ENCODE measurements around the gene ZFP36L2. TPM values are rescaled to one million over a fixed set of nuclear protein-coding genes. Genes with fewer than 3 reads are reported as not detected.

The ZFP36L2 gene
- total and polyA plus RNA-seq, 9 of the 15 experiments (the other 6 are each of a cell fraction or from before 2014, with no cell fraction given), result 4.1 to 60.6 (median 20.3) TPM

DNA sequence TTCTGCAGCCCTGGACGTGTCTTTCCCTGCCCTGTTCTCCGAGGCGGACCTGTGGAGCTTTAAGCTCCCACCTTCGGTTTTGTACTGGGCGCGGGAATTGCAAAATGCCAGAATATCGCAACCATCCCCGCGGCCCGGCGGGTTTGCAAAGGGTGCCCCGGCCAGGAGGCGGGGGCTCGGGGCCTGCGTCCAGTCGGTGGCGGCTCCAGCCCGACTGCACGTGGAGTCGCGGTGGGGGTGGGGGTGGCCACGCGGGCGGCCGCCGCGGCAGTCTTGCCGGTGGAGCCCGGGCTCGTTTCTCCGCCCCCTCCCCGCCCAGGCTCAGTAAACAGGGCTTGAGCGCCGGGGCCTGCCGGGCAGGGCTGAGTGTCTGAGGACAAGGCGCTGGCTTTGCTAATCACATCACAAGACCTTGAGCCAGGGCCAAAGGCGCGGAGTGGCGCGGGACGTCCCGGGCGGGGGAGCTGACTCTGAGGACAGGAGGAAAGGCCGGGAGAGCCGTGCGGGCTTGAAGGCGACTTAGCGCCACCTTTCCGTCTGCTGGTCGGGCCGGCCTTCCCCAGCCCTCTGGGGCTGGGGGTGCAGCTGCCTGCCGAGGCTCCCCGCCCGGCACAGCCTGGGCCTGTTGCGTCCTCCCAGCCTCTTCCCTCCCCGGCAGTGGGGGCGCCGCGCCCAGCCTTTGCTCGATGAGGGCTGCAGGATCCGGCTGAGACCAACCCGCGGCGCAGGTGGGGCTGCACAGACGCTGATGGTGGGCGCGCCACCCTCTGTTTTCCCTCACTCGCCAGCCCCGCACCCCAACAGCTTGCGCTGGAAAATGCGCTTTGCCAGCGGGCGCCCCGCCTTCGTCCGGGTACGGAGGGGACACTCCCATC, 786 bp upstream of the ZFP36L2 start (continued):
- TF ChIP-seq SREBF1 (IDR thresholded peaks at IDR 0.05; ENCODE audit: borderline replicate concordance, low read depth, low read length), result no peak
- TF ChIP-seq SOX6 (IDR thresholded peaks at IDR 0.05), result no peak
- TF ChIP-seq CBX2 (IDR thresholded peaks at IDR 0.05; ENCODE audit: insufficient read depth, low read length, poor library complexity, severe bottlenecking), result no peak
- TF ChIP-seq TAF7 (tag; IDR thresholded peaks at IDR 0.05), result no peak
- TF ChIP-seq, protein P1, sequence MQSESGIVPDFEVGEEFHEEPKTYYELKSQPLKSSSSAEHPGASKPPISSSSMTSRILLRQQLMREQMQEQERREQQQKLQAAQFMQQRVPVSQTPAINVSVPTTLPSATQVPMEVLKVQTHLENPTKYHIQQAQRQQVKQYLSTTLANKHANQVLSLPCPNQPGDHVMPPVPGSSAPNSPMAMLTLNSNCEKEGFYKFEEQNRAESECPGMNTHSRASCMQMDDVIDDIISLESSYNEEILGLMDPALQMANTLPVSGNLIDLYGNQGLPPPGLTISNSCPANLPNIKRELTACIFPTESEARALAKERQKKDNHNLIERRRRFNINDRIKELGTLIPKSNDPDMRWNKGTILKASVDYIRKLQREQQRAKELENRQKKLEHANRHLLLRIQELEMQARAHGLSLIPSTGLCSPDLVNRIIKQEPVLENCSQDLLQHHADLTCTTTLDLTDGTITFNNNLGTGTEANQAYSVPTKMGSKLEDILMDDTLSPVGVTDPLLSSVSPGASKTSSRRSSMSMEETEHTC (IDR thresholded peaks at IDR 0.05), result peak; percentile 69; the same call in 1 of the 2 replicates
- TF ChIP-seq ZNF316 (IDR thresholded peaks at IDR 0.05), result no peak
- TF ChIP-seq ARNT (IDR thresholded peaks at IDR 0.05), result no peak
- TF ChIP-seq TCF3 (CRISPR knock-in tag; IDR thresholded peaks at IDR 0.05), result no peak
- TF ChIP-seq, protein P2, sequence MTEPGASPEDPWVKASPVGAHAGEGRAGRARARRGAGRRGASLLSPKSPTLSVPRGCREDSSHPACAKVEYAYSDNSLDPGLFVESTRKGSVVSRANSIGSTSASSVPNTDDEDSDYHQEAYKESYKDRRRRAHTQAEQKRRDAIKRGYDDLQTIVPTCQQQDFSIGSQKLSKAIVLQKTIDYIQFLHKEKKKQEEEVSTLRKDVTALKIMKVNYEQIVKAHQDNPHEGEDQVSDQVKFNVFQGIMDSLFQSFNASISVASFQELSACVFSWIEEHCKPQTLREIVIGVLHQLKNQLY (CRISPR knock-in tag; conservative IDR thresholded peaks at IDR 0.05), result no peak
- no peak for TF ChIP-seq FOXA1 (IDR thresholded peaks at IDR 0.05; ENCODE audit: borderline replicate concordance)
- no peak for TF ChIP-seq EP300 (IDR thresholded peaks at IDR 0.05; ENCODE audit: low read length)
- no peak for TF ChIP-seq ZNF583 (CRISPR knock-in tag; IDR thresholded peaks at IDR 0.05)
- no peak for TF ChIP-seq HMG20B (CRISPR knock-in tag; IDR thresholded peaks at IDR 0.05)
- TF ChIP-seq BDP1 (IDR thresholded peaks at IDR 0.05; ENCODE audit: insufficient read depth, insufficient read length), result no peak
- TF ChIP-seq E2F3 (CRISPR knock-in tag; IDR thresholded peaks at IDR 0.05), result no peak; the same call in 1 of the 2 replicates
- no peak for TF ChIP-seq ZNF551 (CRISPR knock-in tag; IDR thresholded peaks at IDR 0.05)
- TF ChIP-seq, protein P3, sequence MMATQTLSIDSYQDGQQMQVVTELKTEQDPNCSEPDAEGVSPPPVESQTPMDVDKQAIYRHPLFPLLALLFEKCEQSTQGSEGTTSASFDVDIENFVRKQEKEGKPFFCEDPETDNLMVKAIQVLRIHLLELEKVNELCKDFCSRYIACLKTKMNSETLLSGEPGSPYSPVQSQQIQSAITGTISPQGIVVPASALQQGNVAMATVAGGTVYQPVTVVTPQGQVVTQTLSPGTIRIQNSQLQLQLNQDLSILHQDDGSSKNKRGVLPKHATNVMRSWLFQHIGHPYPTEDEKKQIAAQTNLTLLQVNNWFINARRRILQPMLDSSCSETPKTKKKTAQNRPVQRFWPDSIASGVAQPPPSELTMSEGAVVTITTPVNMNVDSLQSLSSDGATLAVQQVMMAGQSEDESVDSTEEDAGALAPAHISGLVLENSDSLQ (IDR thresholded peaks at IDR 0.05), result no peak
- TF ChIP-seq TCF7L2 (IDR thresholded peaks at IDR 0.05; ENCODE audit: low read depth, low read length), result no peak
- TF ChIP-seq, protein P4, sequence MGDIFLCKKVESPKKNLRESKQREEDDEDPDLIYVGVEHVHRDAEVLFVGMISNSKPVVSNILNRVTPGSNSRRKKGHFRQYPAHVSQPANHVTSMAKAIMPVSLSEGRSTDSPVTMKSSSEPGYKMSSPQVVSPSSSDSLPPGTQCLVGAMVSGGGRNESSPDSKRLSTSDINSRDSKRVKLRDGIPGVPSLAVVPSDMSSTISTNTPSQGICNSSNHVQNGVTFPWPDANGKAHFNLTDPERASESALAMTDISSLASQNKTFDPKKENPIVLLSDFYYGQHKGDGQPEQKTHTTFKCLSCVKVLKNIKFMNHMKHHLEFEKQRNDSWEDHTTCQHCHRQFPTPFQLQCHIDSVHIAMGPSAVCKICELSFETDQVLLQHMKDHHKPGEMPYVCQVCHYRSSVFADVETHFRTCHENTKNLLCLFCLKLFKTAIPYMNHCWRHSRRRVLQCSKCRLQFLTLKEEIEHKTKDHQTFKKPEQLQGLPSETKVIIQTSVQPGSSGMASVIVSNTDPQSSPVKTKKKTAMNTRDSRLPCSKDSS (IDR thresholded peaks at IDR 0.05; ENCODE audit: low read depth, partially characterized antibody), result no peak
- TF ChIP-seq YBX1 (IDR thresholded peaks at IDR 0.05), result no peak
- no peak for TF ChIP-seq ZZZ3 (IDR thresholded peaks at IDR 0.05)
- TF ChIP-seq, protein P5, sequence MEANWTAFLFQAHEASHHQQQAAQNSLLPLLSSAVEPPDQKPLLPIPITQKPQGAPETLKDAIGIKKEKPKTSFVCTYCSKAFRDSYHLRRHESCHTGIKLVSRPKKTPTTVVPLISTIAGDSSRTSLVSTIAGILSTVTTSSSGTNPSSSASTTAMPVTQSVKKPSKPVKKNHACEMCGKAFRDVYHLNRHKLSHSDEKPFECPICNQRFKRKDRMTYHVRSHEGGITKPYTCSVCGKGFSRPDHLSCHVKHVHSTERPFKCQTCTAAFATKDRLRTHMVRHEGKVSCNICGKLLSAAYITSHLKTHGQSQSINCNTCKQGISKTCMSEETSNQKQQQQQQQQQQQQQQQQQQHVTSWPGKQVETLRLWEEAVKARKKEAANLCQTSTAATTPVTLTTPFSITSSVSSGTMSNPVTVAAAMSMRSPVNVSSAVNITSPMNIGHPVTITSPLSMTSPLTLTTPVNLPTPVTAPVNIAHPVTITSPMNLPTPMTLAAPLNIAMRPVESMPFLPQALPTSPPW (CRISPR knock-in tag; IDR thresholded peaks at IDR 0.05), result no peak
- peak; percentile 69 for TF ChIP-seq RBM14 (IDR thresholded peaks at IDR 0.05; ENCODE audit: borderline replicate concordance, insufficient read depth, low read depth, low read length)
- no peak for TF ChIP-seq NFATC3 (IDR thresholded peaks at IDR 0.05)

Measured in K562 (cell line).